Dendritic cell treated with granulocyte-macrophage colony-stimulating factor and Interleukin-4, amounts not matched to agents 40 ng/mL and 50 ng/mL, for 4 days (primary cell): ENCODE measurements around the gene LEPROT.

ENCODE experiments used
- H3K27ac Mint-ChIP-seq: one replicate; pipeline ENCODE4 v1.8.0; 2022; ENCODE audit warnings: mild to moderate bottlenecking, mixed read lengths
- H3K27me3 Mint-ChIP-seq: one replicate; pipeline ENCODE4 v1.8.0; 2022; ENCODE audit warnings: mild to moderate bottlenecking, mixed read lengths
- H3K36me3 Mint-ChIP-seq: one replicate; pipeline ENCODE4 v1.8.0; 2022; ENCODE audit warnings: low read depth, mixed read lengths
- H3K4me1 Mint-ChIP-seq: one replicate; pipeline ENCODE4 v1.8.0; 2022; ENCODE audit warnings: low read depth, mixed read lengths
- H3K4me3 Mint-ChIP-seq: one replicate; pipeline ENCODE4 v1.8.0; 2022; ENCODE audit warnings: mild to moderate bottlenecking, moderate library complexity, mixed read lengths
- H3K9me3 Mint-ChIP-seq: one replicate; pipeline ENCODE4 v1.8.0; 2022; ENCODE audit warnings: mixed read lengths
- intact Hi-C: fragments of 100-400 bp; cut with micrococcal nuclease; formaldehyde crosslinking; loops from one replicate; pipeline ENCODE4 v1.15.0; 2022

LEPROT gene

GRCh38 chr1:65398083-65398482, 22.4 kb upstream of the LEPROT start:
- no peak overlapping the region for H3K27ac Mint-ChIP-seq
- intact Hi-C loops: no loop called here
- H3K36me3 Mint-ChIP-seq: no peaks in the 10 kb centered on the region
- no peak overlapping the region for H3K4me3 Mint-ChIP-seq
- no peaks in the 10 kb centered on the region for H3K27me3 Mint-ChIP-seq
- no peaks in the 10 kb centered on the region for H3K9me3 Mint-ChIP-seq
- H3K4me1 Mint-ChIP-seq: peaks cover 7% of the 10 kb centered on the region

GRCh38 chr1:65399003-65399402, 21.5 kb upstream of the LEPROT start:
- H3K4me1 Mint-ChIP-seq: peaks cover 7% of the 10 kb centered on the region
- intact Hi-C loops: no loop called here

GRCh38 chr1:65401612-65402011, 18.9 kb upstream of the LEPROT start:
- intact Hi-C loops: no loop called here
- no peaks in the 10 kb centered on the region for H3K9me3 Mint-ChIP-seq
- H3K4me1 Mint-ChIP-seq: peaks cover under 1% of the 10 kb centered on the region
- no peaks in the 10 kb centered on the region for H3K27me3 Mint-ChIP-seq
- no peak overlapping the region for H3K4me3 Mint-ChIP-seq
- H3K27ac Mint-ChIP-seq: no peak overlapping the region
- no peaks in the 10 kb centered on the region for H3K36me3 Mint-ChIP-seq

More at GRCh38 chr1:65399003-65399402, 21.5 kb upstream of the LEPROT start:
- Mint-ChIP-seq H3K4me3 (no peak overlapping the region), H3K9me3 (no peaks in the 10 kb centered on the region), H3K27me3 (no peaks in the 10 kb centered on the region), H3K36me3 (no peaks in the 10 kb centered on the region), H3K27ac (no peak overlapping the region)

GRCh38 chr1:65404941-65405340, 15.5 kb upstream of the LEPROT start:
- Mint-ChIP-seq H3K9me3 (no peaks in the 10 kb centered on the region), H3K36me3 (no peaks in the 10 kb centered on the region), H3K4me1 (no peaks in the 10 kb centered on the region), H3K27me3 (no peaks in the 10 kb centered on the region), H3K4me3 (no peak overlapping the region), H3K27ac (no peak overlapping the region)
- intact Hi-C loops: no loop called here

GRCh38 chr1:65407877-65408276, 12.6 kb upstream of the LEPROT start:
- Mint-ChIP-seq H3K4me1 (no peaks in the 10 kb centered on the region), H3K27ac (no peak overlapping the region)
- intact Hi-C loops: no loop called here

GRCh38 chr1:65409314-65409713, 11.2 kb upstream of the LEPROT start:
- Mint-ChIP-seq H3K4me1 (no peaks in the 10 kb centered on the region), H3K27me3 (no peaks in the 10 kb centered on the region), H3K27ac (no peak overlapping the region), H3K9me3 (no peaks in the 10 kb centered on the region), H3K4me3 (no peak overlapping the region), H3K36me3 (no peaks in the 10 kb centered on the region)
- intact Hi-C loops: no loop called here

More at GRCh38 chr1:65407877-65408276, 12.6 kb upstream of the LEPROT start:
- H3K36me3 Mint-ChIP-seq: no peaks in the 10 kb centered on the region
- H3K4me3 Mint-ChIP-seq: no peak overlapping the region
- H3K9me3 Mint-ChIP-seq: no peaks in the 10 kb centered on the region
- H3K27me3 Mint-ChIP-seq: no peaks in the 10 kb centered on the region

- no peaks in the 10 kb centered on the region for H3K27me3 Mint-ChIP-seq
- no peak overlapping the region for H3K4me3 Mint-ChIP-seq
- H3K9me3 Mint-ChIP-seq: no peaks in the 10 kb centered on the region
- no peaks in the 10 kb centered on the region for H3K36me3 Mint-ChIP-seq
- H3K4me1 Mint-ChIP-seq: no peaks in the 10 kb centered on the region
- intact Hi-C loops: no loop called here
- H3K27ac Mint-ChIP-seq: no peak overlapping the region
Observed at GRCh38 chr1:65409816-65410326, 10.6 kb upstream of the LEPROT start.

GRCh38 chr1:65412256-65412983, 8.0 kb upstream of the LEPROT start:
- Mint-ChIP-seq H3K9me3 (no peaks in the 10 kb centered on the region), H3K4me1 (no peaks in the 10 kb centered on the region), H3K36me3 (no peaks in the 10 kb centered on the region), H3K4me3 (no peak overlapping the region), H3K27ac (no peak overlapping the region), H3K27me3 (no peaks in the 10 kb centered on the region)
- intact Hi-C loops: no loop called here

- H3K36me3 Mint-ChIP-seq: no peaks in the 10 kb centered on the region
- H3K27ac Mint-ChIP-seq: no peak overlapping the region
- H3K9me3 Mint-ChIP-seq: no peaks in the 10 kb centered on the region
- no peak overlapping the region for H3K4me3 Mint-ChIP-seq
- H3K27me3 Mint-ChIP-seq: no peaks in the 10 kb centered on the region
- intact Hi-C loops: no loop called here
- no peaks in the 10 kb centered on the region for H3K4me1 Mint-ChIP-seq
Observed at GRCh38 chr1:65412984-65413375, 7.5 kb upstream of the LEPROT start.

GRCh38 chr1:65414538-65414937, 5.9 kb upstream of the LEPROT start:
- H3K9me3 Mint-ChIP-seq: no peaks in the 10 kb centered on the region
- no peaks in the 10 kb centered on the region for H3K36me3 Mint-ChIP-seq
- H3K4me3 Mint-ChIP-seq: no peak overlapping the region
- H3K27ac Mint-ChIP-seq: no peak overlapping the region
- no peaks in the 10 kb centered on the region for H3K27me3 Mint-ChIP-seq
- peaks cover 3% of the 10 kb centered on the region for H3K4me1 Mint-ChIP-seq
- intact Hi-C loops: no loop called here

GRCh38 chr1:65416767-65417166, 3.7 kb upstream of the LEPROT start:
- Mint-ChIP-seq H3K27ac (no peak overlapping the region), H3K4me1 (peaks cover 8% of the 10 kb centered on the region), H3K36me3 (no peaks in the 10 kb centered on the region), H3K9me3 (no peaks in the 10 kb centered on the region), H3K4me3 (no peak overlapping the region), H3K27me3 (no peaks in the 10 kb centered on the region)
- intact Hi-C loops: no loop called here

- H3K9me3 Mint-ChIP-seq: no peaks in the 10 kb centered on the region
- no peak overlapping the region for H3K4me3 Mint-ChIP-seq
- intact Hi-C loops: no loop called here
- peaks cover 8% of the 10 kb centered on the region for H3K4me1 Mint-ChIP-seq
- no peaks in the 10 kb centered on the region for H3K36me3 Mint-ChIP-seq
- H3K27me3 Mint-ChIP-seq: no peaks in the 10 kb centered on the region
- H3K27ac Mint-ChIP-seq: no peak overlapping the region
Observed at GRCh38 chr1:65417729-65418128, 2.7 kb upstream of the LEPROT start.

GRCh38 chr1:65418522-65419185, 1.8 kb upstream of the LEPROT start:
- intact Hi-C loops: no loop called here
- Mint-ChIP-seq H3K4me1 (peaks cover 8% of the 10 kb centered on the region), H3K36me3 (no peaks in the 10 kb centered on the region), H3K27me3 (no peaks in the 10 kb centered on the region), H3K9me3 (no peaks in the 10 kb centered on the region), H3K27ac (no peak overlapping the region), H3K4me3 (no peak overlapping the region)

GRCh38 chr1:65419681-65420589, 533 bp upstream of the LEPROT start:
- H3K36me3 Mint-ChIP-seq: peaks cover 11% of the 10 kb centered on the region
- intact Hi-C loops: loop anchor here (2.0 to 10.0 kb wide), 5 partner anchors 185 to 2005 kb away; no protein-coding TSS in a partner anchor

More at GRCh38 chr1:65419681-65420589, 533 bp upstream of the LEPROT start:
- no peaks in the 10 kb centered on the region for H3K9me3 Mint-ChIP-seq
- no peaks in the 10 kb centered on the region for H3K27me3 Mint-ChIP-seq
- H3K27ac Mint-ChIP-seq: no peak overlapping the region
- peaks cover 15% of the 10 kb centered on the region for H3K4me1 Mint-ChIP-seq
- no peak overlapping the region for H3K4me3 Mint-ChIP-seq
